Stimulated activated CD8-positive, alpha-beta memory T cell treated with anti-CD3 and anti-CD28 coated beads, Interleukin-15, amount 100 ng/mL, for 24 hours (primary cell): ENCODE results near the gene FOXQ1.

Experiments used
- DNase-seq: peaks from one replicate; pipeline ENCODE4 v3.0.0-alpha.2; 2020; ENCODE audit warnings: low read depth

The FOXQ1 gene

GRCh38 chr6:1363298-1363697, 51.4 kb downstream of the FOXQ1 start:
- DNase-seq: no peak

DNA sequence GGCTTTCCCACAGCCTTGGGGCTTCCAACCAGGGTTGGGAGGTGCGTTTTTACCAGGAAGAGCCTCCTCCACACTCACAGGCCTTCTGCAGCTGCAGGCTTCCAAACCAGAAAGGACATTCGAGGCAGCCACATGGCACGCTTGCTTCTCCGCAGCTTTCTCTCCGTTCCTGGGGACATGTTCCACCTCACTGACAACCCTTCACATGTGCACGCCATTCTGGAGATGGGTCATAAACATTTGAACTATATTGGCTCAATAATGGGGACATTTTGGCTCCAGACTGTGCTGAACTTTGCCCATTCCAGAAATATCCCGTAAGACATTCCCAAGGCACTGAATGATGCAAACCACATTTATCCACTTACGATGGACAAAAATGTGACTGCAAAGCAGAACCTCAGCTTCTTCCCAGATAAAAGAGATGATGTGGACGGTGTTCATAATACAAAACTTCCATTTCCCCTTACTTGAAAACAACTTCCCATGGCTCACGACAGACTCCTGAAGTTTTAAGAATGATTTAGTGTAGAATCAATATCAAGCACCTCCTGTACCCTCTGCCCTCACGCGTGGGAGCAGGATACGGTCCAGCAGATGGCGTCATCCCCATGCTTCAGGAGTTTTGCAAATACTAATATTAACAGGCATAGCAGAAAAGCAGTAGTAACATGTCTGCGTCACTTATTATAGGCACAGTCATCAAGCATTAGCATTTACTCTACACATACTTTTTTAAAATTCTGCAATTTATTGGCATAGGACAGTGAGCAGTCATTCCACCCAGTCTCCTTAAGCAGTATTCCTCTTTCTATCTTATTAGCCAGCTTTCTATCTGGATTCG, 52.1 kb downstream of the FOXQ1 start:
- DNase-seq: no peak
